Gastrocnemius medialis (tissue), 4 donors: Measurements from ENCODE around the gene C14orf180. TPM values are rescaled to one million over a fixed set of nuclear protein-coding genes. Genes with fewer than 3 reads are reported as not detected.

Source experiments
- ATAC-seq, 2 donors: fragments of 150-250 bp; one replicate each; pipeline ENCODE4 v1.9.1; 2016
- DNase-seq, 2 donors: peaks; one replicate each; pipeline ENCODE4 v3.0.0-alpha.2; 2019
- H3K27ac ChIP-seq, 4 donors: fragments of 200-600 bp; sonication (generic); 1 replicate in 1 of 4; 2 replicates in 3 of 4; pipeline ENCODE4 v1.5.1; 2016 to 2018; ENCODE audit warnings: mild to moderate bottlenecking in 2 of 4, moderate library complexity in 1 of 4
- H3K27me3 ChIP-seq, 3 donors: fragments of 200-600 bp; sonication (generic) in 2 of 3; 1 replicate in 1 of 3; 2 replicates in 2 of 3; pipeline versions ENCODE4 v1.5.1 to v1.6.0; 2016 to 2019; ENCODE audit warnings: mild to moderate bottlenecking in 1 of 3, moderate library complexity in 1 of 3
- H3K36me3 ChIP-seq, 2 donors: fragments of 200-600 bp; sonication (generic) in 1 of 2; one replicate each; pipeline ENCODE4 v1.5.1; 2017 to 2018
- H3K4me1 ChIP-seq, 2 donors: fragments of 200-600 bp; sonication (generic) in 1 of 2; one replicate each; pipeline ENCODE4 v1.5.1; 2016 to 2017; ENCODE audit warnings: mild to moderate bottlenecking in 2 of 2
- H3K4me3 ChIP-seq, 4 donors: fragments of 200-600 bp; sonication (generic) in 3 of 4; 1 replicate in 1 of 4; 2 replicates in 3 of 4; pipeline ENCODE4 v1.5.1; 2016 to 2019; ENCODE audit warnings: mild to moderate bottlenecking in 2 of 4
- H3K9me3 ChIP-seq, 3 donors: fragments of 200-600 bp; sonication (generic) in 2 of 3; 1 replicate in 1 of 3; 2 replicates in 2 of 3; pipeline ENCODE4 v1.5.1; 2016 to 2019
- POLR2A ChIP-seq, 2 donors: fragments of 450-650 bp; IDR thresholded peaks; one replicate each; pipeline ENCODE4 v1.6.1; 2017; ENCODE audit warnings: antibody characterized with exemption in 2 of 2, mild to moderate bottlenecking in 2 of 2, moderate library complexity in 2 of 2
- in situ Hi-C, 4 donors: fragments of 200-750 bp; cut with MboI; loops; one replicate each; pipeline versions ENCODE4 v1.15.0 to v1.8.0; 2017; ENCODE audit warnings: low sequenced_read_pairs in 4 of 4
- intact Hi-C: fragments of 100-400 bp; cut with DNase I; formaldehyde crosslinking; loops from one replicate; pipeline ENCODE4 v1.15.1; 2023; ENCODE audit warnings: low total_unique reads
- total RNA-seq, 4 donors: library from RNA; depleted of rRNA; stranded (reverse); fragments of >200 nt; gene quantifications; one replicate each; pipeline versions ENCODE4 v1.1.0 to v1.2.3, GENCODE V29; 2016
- TF ChIP-seq, protein P1 (sequence below), 5 experiments: fragments of 450-650 bp in 3 of 5; fragments of 200-600 bp in 2 of 5; sonication (generic) in 2 of 5; IDR thresholded peaks in 4 of 5; conservative IDR thresholded peaks in 1 of 5; 1 replicate in 4 of 5; 2 replicates in 1 of 5; pipeline ENCODE4 v1.5.1; 2016 to 2019; ENCODE audit warnings: antibody characterized with exemption in 5 of 5, mild to moderate bottlenecking in 3 of 5, moderate library complexity in 3 of 5

C14orf180 gene
- total RNA-seq, 4 donors from 2014 or later, result 0.16 to 1.5 (median 0.25) TPM

DNA sequence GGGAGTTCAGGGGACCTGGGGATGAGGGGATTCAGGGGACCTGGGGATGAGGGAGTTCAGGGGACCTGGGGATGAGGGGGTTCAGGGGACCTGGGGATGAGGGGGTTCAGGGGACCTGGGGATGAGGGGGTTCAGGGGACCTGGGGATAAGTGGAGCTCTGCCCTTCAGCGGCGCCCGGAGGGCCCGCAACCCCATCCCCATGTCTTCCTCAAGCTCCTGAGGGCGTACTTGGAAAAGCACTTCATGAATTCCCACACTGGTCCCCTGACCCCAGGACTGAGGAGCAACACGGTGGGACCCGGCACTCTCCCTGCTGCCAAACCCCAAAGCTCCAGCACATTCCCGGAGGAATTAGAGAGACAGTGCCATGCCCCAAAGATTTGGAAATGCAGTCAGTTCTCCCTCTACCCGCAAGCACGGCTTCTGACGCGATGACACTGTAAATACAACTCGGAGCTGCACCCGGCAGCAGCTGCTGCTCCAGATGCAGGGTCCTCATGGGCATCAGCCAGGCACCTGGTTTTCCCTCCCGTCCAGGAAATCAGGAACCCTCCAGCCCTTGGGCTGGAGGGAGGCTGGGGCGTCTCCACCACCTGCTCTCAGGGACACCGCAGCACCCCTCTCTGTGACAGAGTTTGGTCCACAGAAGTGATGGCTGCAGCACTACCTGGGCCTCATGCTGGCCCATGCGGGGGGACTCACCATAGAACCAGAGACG lies 32.8 kb upstream of the C14orf180 start:
- H3K9me3 ChIP-seq, result no peaks in the 10 kb centered on the region
- DNase-seq (no peak), ATAC-seq (no peak)
- no peaks in the 10 kb centered on the region for H3K36me3 ChIP-seq
- no peak overlapping the region for H3K27ac ChIP-seq
- no peak overlapping the region for H3K4me3 ChIP-seq
- peaks cover 25 to 35% (median 26%) of the 10 kb centered on the region in 3 donors for H3K27me3 ChIP-seq
- intact Hi-C loops, result no loop called here
- no peaks in the 10 kb centered on the region for H3K4me1 ChIP-seq
- in situ Hi-C loops, result no loop called here
- no peak for TF ChIP-seq POLR2A (IDR thresholded peaks at IDR 0.05)

DNA sequence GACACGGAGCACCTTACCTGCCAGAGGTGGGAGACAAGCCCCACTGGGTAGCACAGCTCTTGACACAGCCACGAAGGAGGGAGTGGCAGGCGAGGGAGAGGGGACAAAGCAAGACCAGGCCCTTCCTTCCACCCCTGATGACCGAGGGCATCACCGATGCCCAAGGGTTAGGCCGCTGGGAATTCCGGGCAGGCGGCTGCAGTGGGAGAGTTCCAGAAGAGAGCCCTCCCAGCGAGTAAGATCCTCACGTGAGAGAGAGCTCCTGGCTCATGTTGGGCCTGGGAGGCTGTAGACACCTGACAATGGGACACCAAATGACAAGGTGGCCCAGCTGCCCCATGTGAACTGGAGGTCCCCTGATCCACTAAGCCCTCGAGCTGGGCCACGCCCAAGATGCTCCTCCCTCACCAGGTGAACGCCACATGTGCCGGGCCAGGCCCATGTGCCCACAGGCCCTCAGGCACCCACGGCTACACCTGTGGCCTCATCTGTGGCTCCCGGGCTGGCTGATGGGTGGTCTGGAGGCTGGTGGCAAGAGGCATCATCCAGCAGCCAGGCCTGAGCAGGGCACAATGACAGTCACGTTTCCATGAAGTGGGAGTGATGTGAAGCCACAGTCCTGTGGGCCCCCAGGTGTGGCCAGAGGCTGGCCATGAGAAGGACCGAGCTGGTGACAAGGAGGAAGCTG lies 32.1 kb upstream of the C14orf180 start:
- peaks cover 26 to 35% (median 28%) of the 10 kb centered on the region in 3 donors for H3K27me3 ChIP-seq
- TF ChIP-seq, protein P1, sequence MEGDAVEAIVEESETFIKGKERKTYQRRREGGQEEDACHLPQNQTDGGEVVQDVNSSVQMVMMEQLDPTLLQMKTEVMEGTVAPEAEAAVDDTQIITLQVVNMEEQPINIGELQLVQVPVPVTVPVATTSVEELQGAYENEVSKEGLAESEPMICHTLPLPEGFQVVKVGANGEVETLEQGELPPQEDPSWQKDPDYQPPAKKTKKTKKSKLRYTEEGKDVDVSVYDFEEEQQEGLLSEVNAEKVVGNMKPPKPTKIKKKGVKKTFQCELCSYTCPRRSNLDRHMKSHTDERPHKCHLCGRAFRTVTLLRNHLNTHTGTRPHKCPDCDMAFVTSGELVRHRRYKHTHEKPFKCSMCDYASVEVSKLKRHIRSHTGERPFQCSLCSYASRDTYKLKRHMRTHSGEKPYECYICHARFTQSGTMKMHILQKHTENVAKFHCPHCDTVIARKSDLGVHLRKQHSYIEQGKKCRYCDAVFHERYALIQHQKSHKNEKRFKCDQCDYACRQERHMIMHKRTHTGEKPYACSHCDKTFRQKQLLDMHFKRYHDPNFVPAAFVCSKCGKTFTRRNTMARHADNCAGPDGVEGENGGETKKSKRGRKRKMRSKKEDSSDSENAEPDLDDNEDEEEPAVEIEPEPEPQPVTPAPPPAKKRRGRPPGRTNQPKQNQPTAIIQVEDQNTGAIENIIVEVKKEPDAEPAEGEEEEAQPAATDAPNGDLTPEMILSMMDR (IDR thresholded peaks at IDR 0.05 in 4 of 5, conservative IDR thresholded peaks at IDR 0.05 in 1 of 5), result no peak
- no peak for TF ChIP-seq POLR2A (IDR thresholded peaks at IDR 0.05)
- no peaks in the 10 kb centered on the region for H3K36me3 ChIP-seq
- DNase-seq (no peak), ATAC-seq (no peak)
- H3K4me3 ChIP-seq, result no peak overlapping the region
- H3K27ac ChIP-seq, result no peak overlapping the region
- intact Hi-C loops (no loop called here), in situ Hi-C loops (no loop called here)
- no peaks in the 10 kb centered on the region for H3K9me3 ChIP-seq
- no peaks in the 10 kb centered on the region for H3K4me1 ChIP-seq

DNA sequence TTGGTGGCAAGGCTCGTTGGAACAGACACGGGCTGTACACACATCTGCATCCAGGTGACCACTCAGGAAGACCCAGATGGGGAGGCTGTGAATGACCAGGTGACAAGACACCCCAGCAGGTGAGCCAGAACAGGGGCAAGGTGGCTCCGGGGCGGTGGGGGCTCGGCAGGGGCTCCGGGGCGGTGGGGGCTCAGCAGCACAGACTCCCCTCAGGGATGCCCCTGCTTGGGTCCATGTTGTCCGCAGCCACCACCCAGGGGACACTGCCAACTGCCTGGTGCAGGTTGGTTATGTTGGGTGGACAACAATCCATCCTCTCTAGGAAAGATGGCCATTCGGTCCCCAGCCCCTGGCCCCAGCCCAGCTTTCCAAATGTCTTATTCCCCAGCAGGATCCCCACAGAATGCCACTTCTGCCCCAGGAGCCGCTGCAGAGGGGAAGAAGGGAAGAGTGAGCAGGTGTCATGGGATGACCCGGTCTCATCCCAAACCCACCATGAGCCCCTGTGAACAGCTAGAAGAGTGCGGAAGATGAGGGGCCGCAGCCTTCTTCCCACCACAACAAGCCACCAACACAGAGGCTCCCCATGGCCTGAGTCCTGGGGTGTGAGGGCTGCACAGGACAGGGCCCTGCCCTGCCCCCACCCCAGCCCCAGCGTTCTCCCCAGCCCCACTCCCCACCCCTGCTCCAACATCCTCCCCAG lies 31.4 kb upstream of the C14orf180 start:
- Histone ChIP-seq H3K36me3 (no peaks in the 10 kb centered on the region), H3K4me1 (no peaks in the 10 kb centered on the region), H3K27ac (no peak overlapping the region), H3K4me3 (no peak overlapping the region), H3K27me3 (peaks cover 26 to 33% (median 31%) of the 10 kb centered on the region in 3 donors), H3K9me3 (no peaks in the 10 kb centered on the region)
- ATAC-seq (no peak), DNase-seq (no peak)
- intact Hi-C loops (no loop called here), in situ Hi-C loops (no loop called here)
- no peak for TF ChIP-seq POLR2A (IDR thresholded peaks at IDR 0.05)
- TF ChIP-seq, protein P1 (IDR thresholded peaks at IDR 0.05 in 4 of 5, conservative IDR thresholded peaks at IDR 0.05 in 1 of 5), result no peak

DNA sequence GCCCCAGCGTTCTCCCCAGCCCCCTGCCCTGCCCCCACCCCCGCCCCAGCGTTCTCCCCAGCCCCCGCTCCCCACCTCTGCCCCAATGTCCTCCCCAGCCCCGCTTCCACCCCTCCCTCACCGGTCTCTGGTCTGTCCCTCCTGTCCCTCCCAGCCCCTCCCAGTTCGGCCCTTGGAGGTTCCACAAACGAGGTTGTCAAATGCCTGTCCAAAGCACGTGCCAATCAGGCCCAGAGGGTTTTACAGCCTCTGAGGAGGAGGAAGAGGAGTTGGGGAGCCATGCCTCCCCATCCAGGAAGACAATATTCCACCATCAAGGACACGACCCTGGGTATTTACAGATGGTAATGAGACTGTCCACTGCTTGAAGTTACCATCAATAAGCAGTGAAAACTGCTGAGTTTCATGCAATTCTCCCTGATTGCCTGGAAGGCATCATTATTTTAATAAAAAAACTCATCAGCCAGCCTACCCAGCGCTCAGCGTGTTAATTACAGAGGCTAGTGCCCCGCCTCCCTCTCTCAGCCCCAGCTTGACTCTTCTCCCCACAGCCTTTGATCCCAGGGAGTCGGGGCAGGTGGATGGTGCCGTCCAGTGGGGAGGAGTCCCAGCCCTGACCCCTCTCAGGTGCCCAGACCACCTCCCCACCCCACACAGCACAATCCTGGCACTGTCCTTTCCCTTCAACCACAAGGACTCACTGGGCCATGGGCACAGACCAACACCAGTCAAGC lies 30.6 kb upstream of the C14orf180 start:
- Histone ChIP-seq H3K4me3 (no peak overlapping the region), H3K27ac (no peak overlapping the region), H3K4me1 (no peaks in the 10 kb centered on the region), H3K9me3 (no peaks in the 10 kb centered on the region), H3K36me3 (no peaks in the 10 kb centered on the region), H3K27me3 (peaks cover 25 to 32% (median 26%) of the 10 kb centered on the region in 3 donors)
- no peak for DNase-seq
- no peak for TF ChIP-seq POLR2A (IDR thresholded peaks at IDR 0.05)
- TF ChIP-seq, protein P1 (IDR thresholded peaks at IDR 0.05 in 4 of 5, conservative IDR thresholded peaks at IDR 0.05 in 1 of 5), result no peak
- no peak for ATAC-seq
- intact Hi-C loops (no loop called here), in situ Hi-C loops (no loop called here)
